Hypothalamus (tissue), 51 donors: ENCODE results near the gene ANKS1B.

Experiments
- DNase-seq, 51 donors: peaks; one replicate each; lab custom pipeline; 2025; lab: John Stamatoyannopoulos, UW

ANKS1B gene

GRCh38 chr12:98918176-98918863, 1066.4 kb downstream of the ANKS1B start:
- no peak for DNase-seq

GRCh38 chr12:98916106-98916505, 1068.6 kb downstream of the ANKS1B start:
- no peak for DNase-seq

- no peak for DNase-seq
Observed at GRCh38 chr12:98912401-98912974, 1072.2 kb downstream of the ANKS1B start.

GRCh38 chr12:98911396-98911795, 1073.3 kb downstream of the ANKS1B start:
- DNase-seq, result no peak

GRCh38 chr12:98909746-98910145, 1075.0 kb downstream of the ANKS1B start:
- DNase-seq, result no peak

GRCh38 chr12:98908866-98909265, 1075.9 kb downstream of the ANKS1B start:
- no peak for DNase-seq

- DNase-seq, result no peak
Observed at GRCh38 chr12:98903875-98904274, 1080.9 kb downstream of the ANKS1B start.

GRCh38 chr12:98901189-98901588, 1083.5 kb downstream of the ANKS1B start:
- no peak for DNase-seq

- DNase-seq, result no peak
Observed at GRCh38 chr12:98896938-98897337, 1087.8 kb downstream of the ANKS1B start.

- DNase-seq, result peak in 41 of 51 donors; percentile 22 to 83 (median 59)
Observed at GRCh38 chr12:98895086-98895651, 1089.6 kb downstream of the ANKS1B start.

- peak in 36 of 51 donors; percentile 15 to 83 (median 62) for DNase-seq
Observed at GRCh38 chr12:98894412-98895085, 1090.2 kb downstream of the ANKS1B start.

GRCh38 chr12:98893675-98894411, 1090.9 kb downstream of the ANKS1B start:
- peak in 7 of 51 donors; percentile 3 to 82 (median 25) for DNase-seq

- peak in 5 of 51 donors; percentile 17 to 63 (median 21) for DNase-seq
Observed at GRCh38 chr12:98893126-98893674, 1091.5 kb downstream of the ANKS1B start.

- DNase-seq, result no peak
Observed at GRCh38 chr12:98885778-98886177, 1099.0 kb downstream of the ANKS1B start.

GRCh38 chr12:98883231-98883630, 1101.5 kb downstream of the ANKS1B start:
- DNase-seq, result peak in 22 of 51 donors; percentile 7 to 87 (median 50)

GRCh38 chr12:98882526-98882925, 1102.2 kb downstream of the ANKS1B start:
- no peak for DNase-seq

GRCh38 chr12:98873776-98874175, 1111.0 kb downstream of the ANKS1B start:
- no peak for DNase-seq

- peak in 35 of 51 donors; percentile 22 to 85 (median 59) for DNase-seq
Observed at GRCh38 chr12:98870504-98870903, 1114.2 kb downstream of the ANKS1B start.

GRCh38 chr12:98869886-98870503, 1114.7 kb downstream of the ANKS1B start:
- peak in 1 of 51 donors; percentile 75 for DNase-seq

- DNase-seq, result no peak
Observed at GRCh38 chr12:98868538-98868937, 1116.2 kb downstream of the ANKS1B start.
